ENCODE measurements around the gene NKX3-2.

GRCh38 chr4:13533670-13534343, 10.5 kb downstream of the NKX3-2 start:
- TF ChIP-seq CTCF (IDR thresholded peaks at IDR 0.05) = no peak
- TF ChIP-seq POLR2AphosphoS5 (IDR thresholded peaks at IDR 0.05; ENCODE audit: low read depth, low read length) = no peak
